HEK293 (cell line): ENCODE data around the gene TTC1.

Experiments used
- CTCF ChIA-PET: fragments of 350-600 bp; formaldehyde crosslinking; extraction: SDS; loops from one replicate; lab custom pipeline; 2021; ENCODE audit warnings: antibody characterized with exemption; lab: Yijun Ruan, JAX
- POLR2A ChIA-PET: fragments of 300-600 bp; formaldehyde crosslinking; extraction: SDS; loops from one replicate; lab custom pipeline; 2020; ENCODE audit warnings: antibody characterized with exemption, inconsistent platforms; lab: Yijun Ruan, JAX
- H3K27ac ChIP-seq: fragments of 200-500 bp; sonication (Bioruptor generic); 2 replicates; pipeline ENCODE4 v1.5.1; 2014; ENCODE audit warnings: low read depth, low read length, control low read depth, inconsistent platforms; ENCODE audit errors: extremely low read depth
- H3K36me3 ChIP-seq, 2 experiments: fragments of 200-500 bp in 1 of 2; sonication (Bioruptor generic) in 1 of 2; 1 replicate in 1 of 2; 2 replicates in 1 of 2; pipeline ENCODE4 v1.5.1; 2014 to 2017; ENCODE audit warnings: inconsistent platforms in 2 of 2, low read length in 2 of 2; ENCODE audit not compliant: control insufficient read depth in 2 of 2, insufficient read depth in 1 of 2
- H3K4me1 ChIP-seq: fragments of 200-500 bp; sonication (Bioruptor generic); 2 replicates; pipeline ENCODE4 v1.5.1; 2014; ENCODE audit warnings: mild to moderate bottlenecking, low read length, inconsistent platforms; ENCODE audit not compliant: control insufficient read depth, insufficient read depth
- H3K4me3 ChIP-seq: 2 replicates; pipeline ENCODE4 v1.5.1; 2011; ENCODE audit warnings: low read depth, mild to moderate bottlenecking, control low read depth, low read length, moderate library complexity
- H3K9me3 ChIP-seq: fragments of 200-500 bp; sonication (Bioruptor generic); 2 replicates; pipeline ENCODE4 v1.5.1; 2014; ENCODE audit warnings: low read depth, low read length, inconsistent platforms; ENCODE audit not compliant: control insufficient read depth, insufficient read depth
- GLIS2 ChIP-seq: fragments of 450-650 bp; formaldehyde crosslinking; IDR thresholded peaks from 2 replicates; pipeline ENCODE4 v1.5.1; 2016; ENCODE audit warnings: missing biosample characterization, missing genetic modification characterization
- HOXD13 ChIP-seq: sonication (generic); formaldehyde crosslinking; IDR thresholded peaks from 2 replicates; pipeline ENCODE4 v1.8.0; 2022; ENCODE audit warnings: missing genetic modification reagents, borderline replicate concordance
- KLF10 ChIP-seq: fragments of 450-650 bp; IDR thresholded peaks from 2 replicates; pipeline ENCODE4 v1.5.1; 2018; ENCODE audit warnings: missing biosample characterization, mild to moderate bottlenecking, missing genetic modification characterization
- PATZ1 ChIP-seq: fragments of 450-650 bp; formaldehyde crosslinking; IDR thresholded peaks from 2 replicates; pipeline ENCODE4 v1.5.1; 2016; ENCODE audit warnings: missing biosample characterization, missing genetic modification characterization
- SCRT2 ChIP-seq: fragments of 450-650 bp; formaldehyde crosslinking; IDR thresholded peaks from 2 replicates; pipeline ENCODE4 v1.5.1; 2016; ENCODE audit warnings: missing biosample characterization, missing genetic modification characterization
- TCF7L2 ChIP-seq: IDR thresholded peaks from 2 replicates; pipeline ENCODE4 v1.6.1; 2011; ENCODE audit warnings: low read depth, mild to moderate bottlenecking, inconsistent platforms, low read length, moderate library complexity, borderline replicate concordance
- TRIM28 ChIP-seq: IDR thresholded peaks from 2 replicates; pipeline ENCODE4 v1.6.1; 2011; ENCODE audit warnings: low read length, control low read depth, borderline replicate concordance
- ZBTB17 ChIP-seq: fragments of 450-650 bp; formaldehyde crosslinking; IDR thresholded peaks from 2 replicates; pipeline ENCODE4 v1.5.1; 2016; ENCODE audit warnings: missing biosample characterization, missing genetic modification characterization
- ZBTB26 ChIP-seq: fragments of 450-650 bp; formaldehyde crosslinking; optimal IDR thresholded peaks from 2 replicates; pipeline ENCODE3; 2016; ENCODE audit warnings: missing biosample characterization, mild to moderate bottlenecking, missing genetic modification characterization
- ZBTB48 ChIP-seq: fragments of 450-650 bp; formaldehyde crosslinking; IDR thresholded peaks from 2 replicates; pipeline ENCODE4 v1.5.1; 2016; ENCODE audit warnings: missing biosample characterization, missing genetic modification characterization
- ZBTB7A ChIP-seq: fragments of 450-650 bp; formaldehyde crosslinking; IDR thresholded peaks from 2 replicates; pipeline ENCODE4 v1.5.1; 2016; ENCODE audit warnings: low read depth, missing biosample characterization, missing genetic modification characterization
- ZEB2 ChIP-seq: fragments of 450-650 bp; formaldehyde crosslinking; IDR thresholded peaks from 2 replicates; pipeline ENCODE4 v1.5.1; 2016; ENCODE audit warnings: missing biosample characterization, missing genetic modification characterization
- ZNF157 ChIP-seq: fragments of 450-650 bp; formaldehyde crosslinking; IDR thresholded peaks from 2 replicates; pipeline ENCODE4 v1.5.1; 2016; ENCODE audit warnings: missing biosample characterization, missing genetic modification characterization
- ZNF16 ChIP-seq: fragments of 450-650 bp; formaldehyde crosslinking; IDR thresholded peaks from 2 replicates; pipeline ENCODE4 v1.5.1; 2016; ENCODE audit warnings: low read depth, missing biosample characterization, missing genetic modification characterization
- ZNF175 ChIP-seq: fragments of 450-650 bp; formaldehyde crosslinking; IDR thresholded peaks from 2 replicates; pipeline ENCODE4 v1.5.1; 2016; ENCODE audit warnings: missing biosample characterization, missing genetic modification characterization
- ZNF2 ChIP-seq: fragments of 450-650 bp; formaldehyde crosslinking; IDR thresholded peaks from 2 replicates; pipeline ENCODE4 v1.5.1; 2016; ENCODE audit warnings: missing biosample characterization, missing genetic modification characterization
- ZNF26 ChIP-seq: fragments of 450-650 bp; formaldehyde crosslinking; IDR thresholded peaks from 2 replicates; pipeline ENCODE4 v1.5.1; 2016; ENCODE audit warnings: missing biosample characterization, missing genetic modification characterization
- ZNF302 ChIP-seq: fragments of 450-650 bp; formaldehyde crosslinking; IDR thresholded peaks from 2 replicates; pipeline ENCODE4 v1.5.1; 2016; ENCODE audit warnings: missing biosample characterization, missing genetic modification characterization, low read depth
- ZNF324 ChIP-seq: fragments of 450-650 bp; formaldehyde crosslinking; IDR thresholded peaks from 2 replicates; pipeline ENCODE4 v1.5.1; 2016; ENCODE audit warnings: missing biosample characterization, missing genetic modification characterization
- ZNF341 ChIP-seq: fragments of 450-650 bp; formaldehyde crosslinking; IDR thresholded peaks from 2 replicates; pipeline ENCODE4; 2016; ENCODE audit warnings: low read depth, missing biosample characterization, missing genetic modification characterization
- ZNF354C ChIP-seq: fragments of 450-650 bp; formaldehyde crosslinking; IDR thresholded peaks from 2 replicates; pipeline ENCODE4 v1.5.1; 2016; ENCODE audit warnings: missing biosample characterization, missing genetic modification characterization, low read depth, borderline replicate concordance
- ZNF473 ChIP-seq: fragments of 450-650 bp; formaldehyde crosslinking; IDR thresholded peaks from 2 replicates; pipeline ENCODE4 v1.5.1; 2017; ENCODE audit warnings: missing biosample characterization, missing genetic modification characterization
- ZNF501 ChIP-seq: fragments of 450-650 bp; formaldehyde crosslinking; IDR thresholded peaks from 2 replicates; pipeline ENCODE4 v1.5.1; 2016; ENCODE audit warnings: missing biosample characterization, missing genetic modification characterization
- ZNF596 ChIP-seq: fragments of 450-650 bp; IDR thresholded peaks from 2 replicates; pipeline ENCODE4 v1.5.0; 2018; ENCODE audit warnings: missing biosample characterization, mild to moderate bottlenecking, missing genetic modification characterization, moderate library complexity
- ZNF629 ChIP-seq: fragments of 450-650 bp; formaldehyde crosslinking; IDR thresholded peaks from 2 replicates; pipeline ENCODE4 v1.5.1; 2017; ENCODE audit warnings: missing biosample characterization, missing genetic modification characterization
- ZNF768 ChIP-seq: fragments of 450-650 bp; formaldehyde crosslinking; IDR thresholded peaks from 2 replicates; pipeline ENCODE4 v1.5.1; 2018; ENCODE audit warnings: missing biosample characterization, mild to moderate bottlenecking, missing genetic modification characterization
- ZNF776 ChIP-seq: fragments of 450-650 bp; formaldehyde crosslinking; IDR thresholded peaks from 2 replicates; pipeline ENCODE4 v1.5.0; 2017; ENCODE audit warnings: missing biosample characterization, missing genetic modification characterization, borderline replicate concordance
- ZNF785 ChIP-seq: fragments of 450-650 bp; formaldehyde crosslinking; IDR thresholded peaks from 2 replicates; pipeline ENCODE4 v1.5.1; 2016; ENCODE audit warnings: missing biosample characterization, missing genetic modification characterization
- ZNF791 ChIP-seq: fragments of 450-650 bp; formaldehyde crosslinking; IDR thresholded peaks from 2 replicates; pipeline ENCODE4 v1.5.1; 2016; ENCODE audit warnings: missing biosample characterization, missing genetic modification characterization
- ZSCAN5A ChIP-seq: fragments of 450-650 bp; formaldehyde crosslinking; IDR thresholded peaks from 2 replicates; pipeline ENCODE4 v1.5.1; 2016; ENCODE audit warnings: missing biosample characterization, missing genetic modification characterization
- TF ChIP-seq, protein P1 (sequence below): fragments of 450-650 bp; formaldehyde crosslinking; IDR thresholded peaks from 2 replicates; pipeline ENCODE4 v1.5.1; 2016; ENCODE audit warnings: missing biosample characterization, missing genetic modification characterization

TTC1 gene

DNA sequence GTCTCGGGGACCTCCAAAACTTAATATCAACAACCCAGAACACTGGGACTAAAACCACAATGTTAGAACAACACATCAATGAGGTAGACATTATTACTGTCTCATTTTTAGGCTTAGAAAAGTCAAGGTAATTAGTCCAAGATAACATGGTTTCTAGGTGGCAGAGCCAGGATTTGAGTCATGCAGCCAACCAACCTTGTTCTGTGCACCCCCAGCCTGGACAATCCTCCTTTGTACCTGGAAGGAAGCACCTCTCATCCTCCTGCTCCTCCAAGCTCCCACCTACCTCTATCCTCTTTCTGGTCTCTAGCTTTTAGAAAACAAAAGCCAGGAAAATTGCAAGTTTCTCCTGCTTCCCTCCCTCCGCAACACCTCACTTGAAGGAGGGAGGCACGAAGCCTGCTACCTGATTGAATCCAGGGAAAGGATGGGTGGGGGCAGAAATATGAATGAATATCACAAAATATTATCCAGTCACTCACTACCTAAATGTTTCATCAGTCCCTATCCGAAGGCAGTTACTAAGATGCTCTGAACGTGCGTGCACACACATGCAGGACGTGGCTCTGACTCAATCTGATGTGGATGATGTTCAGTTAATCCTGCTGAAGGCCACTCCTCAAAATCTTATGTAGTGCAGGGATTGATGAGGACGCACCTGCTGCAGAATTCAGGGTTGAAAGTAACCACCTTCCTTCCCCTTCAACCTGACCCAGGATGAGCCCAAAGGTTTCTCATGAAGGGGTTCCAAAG lies 26.3 kb upstream of the TTC1 start (continued):
- TF ChIP-seq PATZ1 (tag by site-specific recombination) (no peak), ZBTB48 (no peak), ZNF785 (tag by site-specific recombination) (no peak)

DNA sequence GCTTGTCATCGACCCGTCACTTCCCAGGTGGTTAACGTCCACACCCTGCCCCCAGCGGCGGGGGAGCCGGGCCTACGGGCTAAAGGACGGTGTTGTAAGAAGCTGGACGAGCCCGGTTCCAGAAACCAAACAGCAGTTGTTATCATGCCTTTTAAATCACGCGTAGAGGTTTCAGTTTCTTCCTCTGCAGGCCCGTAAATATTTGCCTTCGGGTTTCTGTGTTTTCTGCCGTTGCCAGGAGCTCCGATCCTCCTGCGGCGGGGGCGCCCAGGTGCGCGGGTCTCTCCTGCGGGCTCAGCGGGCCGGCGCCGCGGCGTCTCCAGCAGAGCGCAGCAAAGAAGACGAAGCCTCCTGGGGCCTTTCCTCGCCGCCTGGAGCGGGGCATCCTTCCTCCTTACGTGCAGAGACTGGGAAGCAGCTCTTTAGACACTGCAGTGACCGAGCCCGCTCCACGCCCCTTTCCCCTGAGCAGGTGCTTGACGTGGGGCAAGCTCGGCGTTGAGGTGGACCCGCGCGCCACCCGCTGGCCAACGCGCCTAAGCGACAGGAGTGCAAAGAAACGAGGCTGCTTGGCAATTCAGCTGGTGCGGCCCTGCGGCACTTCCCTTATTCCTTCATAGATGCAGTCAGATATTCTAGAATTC lies 21.8 kb upstream of the TTC1 start:
- Histone ChIP-seq H3K9me3 (no peaks in the 10 kb centered on the region), H3K36me3 (no peaks in the 10 kb centered on the region), H3K27ac (no peak overlapping the region), H3K4me3 (peak overlapping the region; percentile 38), H3K4me1 (peaks cover 3% of the 10 kb centered on the region; the same call in 1 of the 2 replicates)
- ChIA-PET CTCF (interaction anchor here (0.5 to 3.7 kb wide), 60 partner anchors 8 to 1040 kb away, joined by 3 to 68 read pairs (median 4); partner anchors contain the start of genes ADRA1B and TTC1), POLR2A (interaction anchor here (0.5 to 1.7 kb wide), 7 partner anchors 9 to 831 kb away, joined by 3 to 8 read pairs (median 4); no protein-coding TSS in a partner anchor)
- TF ChIP-seq ZBTB26: peak; percentile 71
- peak; percentile 49; the same call in 1 of the 2 replicates for TF ChIP-seq KLF10
- TF ChIP-seq ZNF629: no peak
- TF ChIP-seq HOXD13: no peak
- peak; percentile 80 for TF ChIP-seq ZEB2 (tag by site-specific recombination)
- TF ChIP-seq ZNF2: peak; percentile 72; the same call in 1 of the 2 replicates
- no peak for TF ChIP-seq ZNF26 (tag by site-specific recombination)
- no peak for TF ChIP-seq ZNF157 (tag by site-specific recombination)
- peak; percentile 56 for TF ChIP-seq ZBTB17 (tag by site-specific recombination)
- no peak for TF ChIP-seq ZNF768 (tag by site-specific recombination)
- TF ChIP-seq SCRT2 (tag by site-specific recombination): 0 out of 2 replicates have a peak, but pooled peaks have one; percentile 16
- no peak for TF ChIP-seq ZNF776 (tag by site-specific recombination)
- no peak for TF ChIP-seq ZNF324 (tag by site-specific recombination)
- TF ChIP-seq ZNF16 (tag by site-specific recombination): no peak
- TF ChIP-seq ZNF596 (tag by site-specific recombination): no peak
- no peak for TF ChIP-seq ZNF354C (tag by site-specific recombination)
- TF ChIP-seq GLIS2: peak; percentile 79
- no peak for TF ChIP-seq ZNF302
- no peak for TF ChIP-seq ZBTB7A (tag by site-specific recombination)
- no peak for TF ChIP-seq ZNF341 (tag by site-specific recombination)
- no peak for TF ChIP-seq ZSCAN5A (tag by site-specific recombination)
- TF ChIP-seq ZNF175 (tag by site-specific recombination): no peak
- no peak for TF ChIP-seq ZNF791 (tag by site-specific recombination)
- no peak for TF ChIP-seq ZNF473 (tag by site-specific recombination)
- TF ChIP-seq TRIM28: no peak
- no peak for TF ChIP-seq TCF7L2
- TF ChIP-seq, protein P1, sequence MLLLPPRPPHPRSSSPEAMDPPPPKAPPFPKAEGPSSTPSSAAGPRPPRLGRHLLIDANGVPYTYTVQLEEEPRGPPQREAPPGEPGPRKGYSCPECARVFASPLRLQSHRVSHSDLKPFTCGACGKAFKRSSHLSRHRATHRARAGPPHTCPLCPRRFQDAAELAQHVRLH: no peak
- TF ChIP-seq ZNF501 (tag by site-specific recombination): peak; percentile 51; the same call in 1 of the 2 replicates
